T47D (cell line): ENCODE measurements around the gene ADAMTSL1.

Source experiments
- DNase-seq, 2 experiments: peaks; one replicate each; pipeline versions ENCODE4 v3.0.0 to v3.0.0-alpha.2; 2011 to 2012; ENCODE audit warnings: low read depth in 1 of 2, low spot score in 1 of 2
- JUND ChIP-seq: IDR thresholded peaks from 2 replicates; pipeline ENCODE4 v1.6.1; 2012; ENCODE audit warnings: low read depth
- in situ Hi-C: cut with HindIII; loops from 2 replicates; pipeline ENCODE4 v1.10.0; 2016; ENCODE audit warnings: low sequenced_read_pairs, low pct_unique_long_range_greater_than_20kb

The ADAMTSL1 gene

GRCh38 chr9:18675973-18676372 lies 202.0 kb downstream of the ADAMTSL1 start:
- no peak for DNase-seq
- in situ Hi-C loops = no loop called here
- no peak for TF ChIP-seq JUND

DNA sequence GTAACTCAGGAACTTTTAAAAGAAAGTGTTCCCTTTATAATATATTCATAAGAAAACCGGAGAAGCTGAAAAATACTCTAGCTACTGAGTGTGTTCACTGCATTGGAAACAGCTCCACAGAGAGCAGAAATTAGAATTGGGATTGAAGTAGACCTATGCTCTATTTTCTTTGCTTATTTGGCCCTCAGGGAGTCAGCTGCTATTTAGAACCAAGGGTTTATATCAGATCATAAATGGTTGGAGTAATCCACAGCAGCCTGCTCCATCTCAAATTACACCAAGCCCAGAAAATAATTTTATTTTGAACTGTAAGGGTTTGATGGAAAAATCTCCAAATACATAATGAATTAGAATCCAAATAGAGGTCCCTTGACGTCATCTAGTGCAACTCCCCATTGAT lies 202.6 kb downstream of the ADAMTSL1 start:
- in situ Hi-C loops = no loop called here

DNA sequence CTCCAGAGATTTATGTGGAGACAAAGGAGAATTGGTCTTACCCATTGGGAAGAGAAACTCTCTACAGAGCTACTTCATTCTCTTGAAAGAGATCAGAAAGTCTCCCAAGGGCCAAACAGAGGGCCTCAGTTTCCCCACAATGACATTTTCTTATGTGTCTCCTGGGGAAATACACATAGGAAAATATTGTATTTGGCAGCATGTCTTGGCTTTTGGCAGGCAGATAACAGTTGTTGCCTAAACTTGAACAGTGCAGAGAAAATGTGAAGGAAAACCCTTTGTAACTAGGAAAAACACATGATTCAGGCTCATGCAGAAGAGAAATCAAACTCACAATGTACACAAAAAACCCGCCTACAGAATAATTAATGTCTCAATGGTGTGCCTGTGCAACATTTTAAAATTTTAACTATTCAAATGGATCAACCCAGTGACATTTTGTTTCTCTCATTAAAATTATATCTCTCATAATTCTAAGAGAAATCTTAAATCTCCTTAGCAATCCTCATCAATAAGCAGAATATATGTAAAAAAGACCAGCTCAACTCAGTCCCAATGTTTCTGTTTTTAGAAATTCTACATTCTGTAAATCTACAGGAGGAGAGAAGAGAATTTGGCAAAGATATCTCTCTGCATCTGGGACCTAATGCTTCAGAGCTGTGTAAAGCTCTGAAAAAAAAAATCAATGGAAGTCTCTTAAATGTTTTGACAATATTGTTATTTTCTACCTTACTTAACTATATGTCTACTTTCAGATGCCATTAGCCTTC lies 205.1 kb downstream of the ADAMTSL1 start:
- in situ Hi-C loops = no loop called here
- no peak for TF ChIP-seq JUND
- no peak for DNase-seq

More for the DNA sequence above, 202.6 kb downstream of the ADAMTSL1 start:
- no peak for TF ChIP-seq JUND
- no peak for DNase-seq

GRCh38 chr9:18682907-18683306 lies 209.0 kb downstream of the ADAMTSL1 start:
- DNase-seq = no peak
- in situ Hi-C loops = no loop called here
- no peak for TF ChIP-seq JUND

- no peak for DNase-seq
- in situ Hi-C loops = no loop called here
- no peak for TF ChIP-seq JUND
These were observed 209.4 kb downstream of the ADAMTSL1 start for GRCh38 chr9:18683312-18683711.

DNA sequence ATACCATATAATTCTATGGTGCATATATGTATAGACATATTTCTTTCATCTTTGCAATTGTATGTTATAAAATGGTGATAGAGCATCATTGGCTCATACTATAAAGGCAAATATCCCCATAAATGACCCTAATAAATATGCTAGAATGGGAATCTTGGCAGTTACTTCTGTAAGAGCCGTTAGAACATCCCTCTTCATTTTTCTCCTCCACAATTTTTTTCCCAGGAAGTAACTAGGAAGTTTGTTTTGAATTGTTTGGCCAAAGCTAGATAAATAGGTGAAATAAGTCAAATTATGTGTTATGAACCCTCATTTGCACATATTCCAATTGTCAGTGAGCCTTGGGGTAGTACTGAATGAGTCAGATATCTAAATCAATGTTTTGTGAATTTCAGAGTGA lies 209.9 kb downstream of the ADAMTSL1 start:
- TF ChIP-seq JUND = no peak
- DNase-seq = no peak
- in situ Hi-C loops = no loop called here

GRCh38 chr9:18684593-18685317 lies 210.8 kb downstream of the ADAMTSL1 start:
- TF ChIP-seq JUND = no peak
- in situ Hi-C loops = no loop called here
- DNase-seq = no peak

GRCh38 chr9:18688581-18689565 lies 214.9 kb downstream of the ADAMTSL1 start:
- no peak for TF ChIP-seq JUND
- in situ Hi-C loops = no loop called here
- DNase-seq = no peak

- TF ChIP-seq JUND = no peak
- in situ Hi-C loops = no loop called here
- no peak for DNase-seq
These were observed 216.0 kb downstream of the ADAMTSL1 start for GRCh38 chr9:18689921-18690320.

DNA sequence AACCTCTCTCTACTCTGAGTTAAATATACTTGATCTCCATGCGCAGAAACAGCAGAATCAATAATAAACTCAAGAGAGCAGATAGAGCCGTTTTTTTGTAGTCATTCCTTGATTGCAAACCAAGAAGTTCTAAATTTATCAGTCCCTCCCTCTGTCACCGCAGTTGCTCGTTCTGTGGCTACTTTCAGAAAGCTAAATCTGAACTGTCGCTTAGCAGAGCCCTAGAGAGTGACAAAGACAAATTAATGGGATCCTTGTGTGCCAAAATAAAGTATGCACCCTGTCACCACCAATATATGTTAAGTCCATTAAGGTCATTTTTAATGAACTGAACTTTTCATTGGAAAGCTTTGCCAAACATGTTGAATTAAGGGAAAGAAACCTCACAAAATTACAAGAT lies 218.3 kb downstream of the ADAMTSL1 start:
- no peak for DNase-seq
- in situ Hi-C loops = no loop called here
- no peak for TF ChIP-seq JUND

DNA sequence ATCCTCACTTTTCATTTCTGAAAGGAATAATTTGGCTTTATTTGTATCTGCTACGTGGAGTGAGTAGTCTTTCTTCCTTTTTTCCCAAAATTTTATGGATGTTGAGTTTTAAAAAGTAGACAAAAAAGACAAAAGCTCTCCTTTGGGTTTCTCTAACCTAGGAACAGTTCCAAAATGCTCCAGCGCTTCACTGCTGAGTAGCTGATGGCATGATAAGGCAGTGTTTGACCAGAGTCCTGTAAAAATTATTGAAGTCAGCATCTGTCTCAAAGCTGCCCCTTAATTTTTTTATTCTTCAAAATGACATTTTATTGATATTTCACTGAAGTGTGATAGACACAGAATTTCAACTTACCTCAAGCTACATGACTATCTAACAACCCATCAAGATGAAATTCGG lies 219.0 kb downstream of the ADAMTSL1 start:
- DNase-seq = no peak
- TF ChIP-seq JUND = no peak
- in situ Hi-C loops = no loop called here

DNA sequence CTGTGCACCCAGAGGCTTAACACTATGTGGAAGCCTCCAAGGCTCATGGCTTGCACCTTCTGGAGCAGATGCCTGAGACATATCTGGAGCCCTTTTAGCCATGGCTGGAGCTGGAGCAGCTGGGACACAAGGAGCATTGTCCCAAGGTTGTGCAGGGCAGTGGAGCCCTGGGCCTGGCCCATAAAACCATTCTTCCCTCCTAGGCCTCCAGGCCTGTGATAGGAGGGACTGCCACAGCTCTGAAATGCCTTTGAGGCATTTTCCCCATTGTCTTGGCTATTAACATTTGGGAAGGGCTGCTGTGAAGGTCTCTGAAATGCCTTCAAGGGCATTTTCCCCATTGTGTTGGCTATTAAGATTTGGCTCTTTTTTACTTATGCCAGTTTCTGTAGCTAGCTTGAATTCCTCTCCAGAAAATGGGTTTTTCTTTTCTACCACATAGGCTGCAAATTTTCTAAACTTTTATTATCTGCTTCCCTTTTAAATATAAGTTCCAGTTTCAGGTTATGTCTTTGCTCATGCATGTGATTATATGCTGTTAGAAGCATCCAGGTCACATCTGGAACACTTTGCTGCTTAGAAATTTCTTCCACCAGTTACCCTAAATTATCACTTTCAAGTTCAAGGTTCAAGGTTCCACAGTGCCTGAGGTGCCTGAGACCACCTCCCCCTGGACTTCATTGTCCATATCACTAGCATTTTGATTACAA lies 221.2 kb downstream of the ADAMTSL1 start:
- no peak for TF ChIP-seq JUND
- in situ Hi-C loops = no loop called here
- no peak for DNase-seq
